B cell (primary cell): ENCODE data around the gene FSCN2. TPM values are rescaled to one million over a fixed set of nuclear protein-coding genes. Genes with fewer than 3 reads are reported as not detected.
"Not testable (repeated sequence)": the region's sequence is repeated elsewhere in the genome, so short reads cannot be mapped to it uniquely, and the experiment has no call there.

Experiments used
- ATAC-seq: fragments of 200-7000 bp; cut with Tn5 transposase; one replicate; pipeline ENCODE4 v1.10.0; 2021; ENCODE audit warnings: low read depth, mild to moderate bottlenecking, moderate number of reproducible peaks, moderate library complexity
- CTCF ChIA-PET: fragments of 350-600 bp; sonication (Branson Sonifier 250); formaldehyde crosslinking; loops from one replicate; lab custom pipeline; 2021; ENCODE audit warnings: antibody characterized with exemption, inconsistent platforms; lab: Charles Lee
- POLR2A ChIA-PET: fragments of 350-600 bp; sonication (Branson Sonifier 250); formaldehyde crosslinking; loops from one replicate; lab custom pipeline; 2021; ENCODE audit warnings: antibody characterized with exemption; lab: Charles Lee
- DNase-seq: peaks from one replicate; pipeline ENCODE4 v3.0.0; 2013
- H2AFZ ChIP-seq: 2 replicates; pipeline ENCODE4 v1.6.1; 2012; ENCODE audit warnings: mild to moderate bottlenecking, low read depth, low read length; ENCODE audit not compliant: insufficient read depth, poor library complexity, severe bottlenecking
- H3K27ac ChIP-seq, 2 donors: 1 replicate in 1 of 2; 2 replicates in 1 of 2; pipeline ENCODE4 v1.5.1; 2012 to 2013; ENCODE audit warnings: low read length in 2 of 2, mild to moderate bottlenecking in 2 of 2, moderate library complexity in 1 of 2
- H3K27me3 ChIP-seq, 4 experiments: fragments of 200-600 bp in 1 of 4; sonication (generic) in 1 of 4; replicated peaks in 1 of 4; 1 replicate in 2 of 4; 2 replicates in 2 of 4; pipeline versions ENCODE4 v1.6.1 to v1.7.0; 2013 to 2016; ENCODE audit warnings: low read length in 3 of 4, mild to moderate bottlenecking in 2 of 4, mixed read lengths in 1 of 4, moderate library complexity in 1 of 4; ENCODE audit not compliant: insufficient read depth in 4 of 4, control insufficient read depth in 3 of 4; ENCODE audit errors: control extremely low read depth in 1 of 4
- H3K36me3 ChIP-seq, 2 experiments: replicated peaks in 1 of 2; 1 replicate in 1 of 2; 2 replicates in 1 of 2; pipeline versions ENCODE4 v1.6.1 to v1.7.1; 2013; ENCODE audit warnings: low read length in 1 of 2; ENCODE audit not compliant: insufficient read depth in 2 of 2, control insufficient read depth in 1 of 2; ENCODE audit errors: control extremely low read depth in 1 of 2, extremely low read depth in 1 of 2
- H3K4me1 ChIP-seq, 2 donors: fragments of 200-600 bp in 1 of 2; sonication (generic) in 1 of 2; 1 replicate in 1 of 2; 2 replicates in 1 of 2; pipeline versions ENCODE4 v1.5.1 to v1.6.1; 2013 to 2017; ENCODE audit warnings: low read length in 2 of 2; ENCODE audit not compliant: control insufficient read depth in 2 of 2, insufficient read depth in 2 of 2
- H3K4me2 ChIP-seq: replicated peaks from 2 replicates; pipeline ENCODE3; 2012; ENCODE audit warnings: mild to moderate bottlenecking, low read depth, low read length; ENCODE audit not compliant: poor library complexity, severe bottlenecking
- H3K4me3 ChIP-seq, 5 experiments: fragments of 200-600 bp in 1 of 5; sonication (generic) in 1 of 5; 1 replicate in 3 of 5; 2 replicates in 2 of 5; pipeline versions ENCODE4 v1.5.1 to v1.7.0; 2011 to 2016; ENCODE audit warnings: low read length in 4 of 5, mild to moderate bottlenecking in 4 of 5, low read depth in 2 of 5, control low read depth in 1 of 5, moderate library complexity in 1 of 5; ENCODE audit not compliant: insufficient read depth in 1 of 5; ENCODE audit errors: control extremely low read depth in 1 of 5, extremely low read depth in 1 of 5
- H3K79me2 ChIP-seq: fragments of 200-600 bp; sonication (generic); one replicate; pipeline ENCODE4 v1.6.0; 2016; ENCODE audit warnings: low read length; ENCODE audit not compliant: control insufficient read depth, insufficient read depth
- H3K9ac ChIP-seq: fragments of 200-600 bp; sonication (generic); 2 replicates; pipeline ENCODE4 v1.6.1; 2017; ENCODE audit warnings: mild to moderate bottlenecking, low read length, moderate library complexity
- H3K9me3 ChIP-seq, 3 donors: one replicate each; pipeline versions ENCODE4 v1.6.1 to v1.7.1; 2013; ENCODE audit warnings: low read length in 2 of 3; ENCODE audit not compliant: control insufficient read depth in 2 of 3, insufficient read depth in 1 of 3; ENCODE audit errors: control extremely low read depth in 1 of 3
- H4K20me1 ChIP-seq: 2 replicates; pipeline ENCODE4 v1.6.0; 2012; ENCODE audit warnings: mild to moderate bottlenecking, low read length; ENCODE audit not compliant: insufficient read depth, control insufficient read depth, poor library complexity, severe bottlenecking
- H3K27ac Mint-ChIP-seq: one replicate; pipeline ENCODE4 v1.8.0; 2021; ENCODE audit warnings: mixed read lengths
- H3K27me3 Mint-ChIP-seq: one replicate; pipeline ENCODE4 v1.8.0; 2021; ENCODE audit warnings: mixed read lengths
- H3K4me1 Mint-ChIP-seq: one replicate; pipeline ENCODE4 v1.8.0; 2021; ENCODE audit warnings: mixed read lengths
- H3K4me3 Mint-ChIP-seq: one replicate; pipeline ENCODE4 v1.8.0; 2021; ENCODE audit warnings: mixed read lengths
- H3K9me3 Mint-ChIP-seq: one replicate; pipeline ENCODE4 v1.8.0; 2022; ENCODE audit warnings: mixed read lengths; ENCODE audit not compliant: insufficient read depth
- EZH2 ChIP-seq: IDR thresholded peaks from 2 replicates; pipeline ENCODE4 v1.6.1; 2012; ENCODE audit warnings: borderline replicate concordance, low read depth, mild to moderate bottlenecking, moderate library complexity, low read length; ENCODE audit not compliant: insufficient read depth, poor library complexity, severe bottlenecking
- WGBS: methylation state at CpG from one replicate; pipeline ENCODE4 v1.1.5; 2013; ENCODE audit warnings: missing lambda C conversion rate; ENCODE audit not compliant: insufficient coverage; 5-methylcytosine and 5-hydroxymethylcytosine counted together
- intact Hi-C: fragments of 100-400 bp; cut with micrococcal nuclease; formaldehyde crosslinking; loops from one replicate; pipeline ENCODE4 v1.10.0; 2022
- polyA plus RNA-seq: library from polyadenylated mRNA; depleted of rRNA; stranded (reverse); fragments of >200 nt; gene quantifications from 2 replicates; pipeline ENCODE4 v1.2.3, GENCODE V29; 2012
- total RNA-seq, 2 donors: library from RNA; stranded (reverse); fragments of 120-200 nt in 1 of 2; gene quantifications; 1 replicate in 1 of 2; 2 replicates in 1 of 2; pipeline versions ENCODE4 v1.2.3 to v1.2.4, GENCODE V29; 2013 to 2022
- TF ChIP-seq, protein P1 (sequence below): fragments of 200-600 bp; IDR thresholded peaks from one replicate; pipeline ENCODE4 v1.8.0; 2022; ENCODE audit warnings: antibody characterized with exemption, mild to moderate bottlenecking

The FSCN2 gene
- total and polyA plus RNA-seq, 2 donors (not counting 1 experiment from before 2014, with no cell fraction given): 6.3 to 12.0 TPM

GRCh38 chr17:81528651-81529436 is 667 bp downstream of the FSCN2 start:
- Histone ChIP-seq H3K27ac (no peak overlapping the region), H3K4me3 (no peak overlapping the region), H2AFZ (no peak overlapping the region), H3K9ac (no peak overlapping the region), H4K20me1 (peaks cover 16% of the 10 kb centered on the region), H3K27me3 (peaks cover 0 to 25% (median 2%) of the 10 kb centered on the region in 4 experiments), H3K79me2 (peaks cover 10% of the 10 kb centered on the region), H3K36me3 (no peaks in the 10 kb centered on the region), H3K4me2 (no peak overlapping the region), H3K4me1 (peaks cover 2 to 7% of the 10 kb centered on the region in 2 donors), H3K9me3 (peaks cover 0 to 11% (median 0%) of the 10 kb centered on the region in 3 donors)
- ChIA-PET CTCF (no interaction called here), POLR2A (interaction anchor here (0.6 to 0.7 kb wide), 2 partner anchors 173 to 181 kb away, joined by 3 read pairs; no protein-coding TSS in a partner anchor)
- 91% methylated on average over 61 of the region's 62 CpGs for WGBS
- TF ChIP-seq EZH2: no peak
- TF ChIP-seq, protein P1, sequence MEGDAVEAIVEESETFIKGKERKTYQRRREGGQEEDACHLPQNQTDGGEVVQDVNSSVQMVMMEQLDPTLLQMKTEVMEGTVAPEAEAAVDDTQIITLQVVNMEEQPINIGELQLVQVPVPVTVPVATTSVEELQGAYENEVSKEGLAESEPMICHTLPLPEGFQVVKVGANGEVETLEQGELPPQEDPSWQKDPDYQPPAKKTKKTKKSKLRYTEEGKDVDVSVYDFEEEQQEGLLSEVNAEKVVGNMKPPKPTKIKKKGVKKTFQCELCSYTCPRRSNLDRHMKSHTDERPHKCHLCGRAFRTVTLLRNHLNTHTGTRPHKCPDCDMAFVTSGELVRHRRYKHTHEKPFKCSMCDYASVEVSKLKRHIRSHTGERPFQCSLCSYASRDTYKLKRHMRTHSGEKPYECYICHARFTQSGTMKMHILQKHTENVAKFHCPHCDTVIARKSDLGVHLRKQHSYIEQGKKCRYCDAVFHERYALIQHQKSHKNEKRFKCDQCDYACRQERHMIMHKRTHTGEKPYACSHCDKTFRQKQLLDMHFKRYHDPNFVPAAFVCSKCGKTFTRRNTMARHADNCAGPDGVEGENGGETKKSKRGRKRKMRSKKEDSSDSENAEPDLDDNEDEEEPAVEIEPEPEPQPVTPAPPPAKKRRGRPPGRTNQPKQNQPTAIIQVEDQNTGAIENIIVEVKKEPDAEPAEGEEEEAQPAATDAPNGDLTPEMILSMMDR: no peak
- ATAC-seq (no peak), DNase-seq (no peak)
- H3K27ac Mint-ChIP-seq: no peak overlapping the region
- no peaks in the 10 kb centered on the region for H3K27me3 Mint-ChIP-seq
- H3K4me3 Mint-ChIP-seq: no peak overlapping the region
- H3K9me3 Mint-ChIP-seq: no peaks in the 10 kb centered on the region
- intact Hi-C loops: no loop called here
- peaks cover 8% of the 10 kb centered on the region for H3K4me1 Mint-ChIP-seq

DNA sequence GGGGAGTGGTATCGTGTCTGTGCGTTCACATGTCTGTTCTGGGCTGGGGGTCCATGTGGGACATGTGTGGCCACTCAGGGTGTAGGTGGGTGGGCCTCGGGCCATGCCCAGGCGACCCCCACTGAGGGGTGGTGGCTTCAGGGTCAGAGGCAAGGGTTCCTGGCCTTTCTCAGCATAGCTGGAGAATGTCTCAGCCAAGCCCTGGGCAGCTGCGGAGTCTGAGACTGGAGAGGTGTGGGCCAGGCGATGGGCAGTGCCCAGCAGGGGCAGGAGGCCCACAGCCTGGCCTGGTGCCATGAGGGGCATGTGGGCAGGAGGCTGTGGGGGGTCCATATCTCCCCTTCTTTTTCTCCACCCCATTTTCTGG is 1.2 kb downstream of the FSCN2 start:
- Mint-ChIP-seq H3K27me3 (no peaks in the 10 kb centered on the region), H3K4me3 (no peak overlapping the region), H3K27ac (no peak overlapping the region), H3K9me3 (no peaks in the 10 kb centered on the region), H3K4me1 (peaks cover 10% of the 10 kb centered on the region)
- Histone ChIP-seq H3K4me3 (no peak overlapping the region), H3K9me3 (peaks cover 0 to 11% (median 0%) of the 10 kb centered on the region in 3 donors), H3K27me3 (peaks cover 0 to 29% (median 2%) of the 10 kb centered on the region in 4 experiments), H3K4me1 (peaks cover 7 to 12% of the 10 kb centered on the region in 2 donors), H3K27ac (no peak overlapping the region), H3K36me3 (no peaks in the 10 kb centered on the region), H2AFZ (no peak overlapping the region), H4K20me1 (peaks cover 10% of the 10 kb centered on the region), H3K79me2 (peaks cover 5% of the 10 kb centered on the region), H3K4me2 (no peak overlapping the region), H3K9ac (no peak overlapping the region)
- no peak for DNase-seq
- ChIA-PET POLR2A (interaction anchor here (0.8 kb wide), 1 partner anchor 12 kb away, joined by 3 read pairs; no protein-coding TSS in a partner anchor), CTCF (no interaction called here)
- 88% methylated on average over 6 of the region's 6 CpGs for WGBS
- intact Hi-C loops: no loop called here
- no peak for ATAC-seq
- TF ChIP-seq, protein P1: no peak
- TF ChIP-seq EZH2: no peak

GRCh38 chr17:81531013-81531412 is 2.8 kb downstream of the FSCN2 start:
- H4K20me1 ChIP-seq, H3K4me2 ChIP-seq, H3K27ac ChIP-seq, H3K4me1 Mint-ChIP-seq, H3K79me2 ChIP-seq, H3K9ac ChIP-seq, H3K4me3 Mint-ChIP-seq, H2AFZ ChIP-seq, DNase-seq, H3K4me3 ChIP-seq, H3K9me3 Mint-ChIP-seq, H3K36me3 ChIP-seq, intact Hi-C loops, POLR2A ChIA-PET, ATAC-seq, H3K27me3 Mint-ChIP-seq, H3K27ac Mint-ChIP-seq: not testable (repeated sequence)
- 94% methylated on average over 6 of the region's 6 CpGs for WGBS
- H3K9me3 ChIP-seq: peaks cover 0 to 11% (median 0%) of the 10 kb centered on the region in 3 donors
- CTCF ChIA-PET: interaction anchor here (1.0 kb wide), 1 partner anchor 16 kb away, joined by 3 read pairs; no protein-coding TSS in a partner anchor
- H3K27me3 ChIP-seq: peaks cover 0 to 35% (median 3%) of the 10 kb centered on the region in 4 experiments
- peaks cover 7 to 16% of the 10 kb centered on the region in 2 donors for H3K4me1 ChIP-seq
